ENCODE data around the gene MTURN.

DNA sequence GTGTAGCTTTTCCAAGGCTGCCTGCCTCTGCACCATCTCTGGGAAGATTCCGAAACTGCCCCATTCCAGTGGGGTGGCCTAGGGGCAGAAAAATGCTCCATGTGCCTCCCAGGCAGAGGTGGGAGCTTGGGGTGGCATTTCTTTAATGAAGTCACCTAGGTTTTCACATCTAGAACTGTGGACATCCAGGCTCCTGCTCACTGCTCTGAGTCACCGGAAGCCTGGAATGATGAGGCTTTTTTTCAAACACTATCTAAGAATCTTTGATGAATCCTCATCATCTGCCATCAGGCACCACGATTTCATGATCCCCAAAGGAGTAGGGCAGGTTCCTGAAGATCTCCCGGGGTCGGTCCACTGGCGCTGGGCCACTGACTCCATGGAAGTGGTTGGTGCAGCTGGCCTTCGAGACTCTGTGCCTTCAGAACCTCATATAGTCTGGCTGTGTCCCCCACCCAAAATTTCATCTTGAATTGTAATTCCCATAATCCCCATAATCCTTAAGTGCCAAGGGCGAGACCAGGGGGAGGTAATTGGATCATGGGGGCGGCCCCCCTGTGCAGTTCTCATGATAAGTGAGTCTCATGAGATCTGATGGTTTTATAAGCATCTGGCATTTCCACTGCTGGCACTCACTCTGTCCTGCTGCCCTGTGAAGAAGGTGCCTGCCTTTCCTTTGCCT is 37.1 kb downstream of the MTURN start:
- no peak for TF ChIP-seq GLIS3 (CRISPR knock-in tag; IDR thresholded peaks at IDR 0.05)
- TF ChIP-seq ZFP30 (CRISPR knock-in tag; IDR thresholded peaks at IDR 0.05) = no peak
- TF ChIP-seq, protein P1, sequence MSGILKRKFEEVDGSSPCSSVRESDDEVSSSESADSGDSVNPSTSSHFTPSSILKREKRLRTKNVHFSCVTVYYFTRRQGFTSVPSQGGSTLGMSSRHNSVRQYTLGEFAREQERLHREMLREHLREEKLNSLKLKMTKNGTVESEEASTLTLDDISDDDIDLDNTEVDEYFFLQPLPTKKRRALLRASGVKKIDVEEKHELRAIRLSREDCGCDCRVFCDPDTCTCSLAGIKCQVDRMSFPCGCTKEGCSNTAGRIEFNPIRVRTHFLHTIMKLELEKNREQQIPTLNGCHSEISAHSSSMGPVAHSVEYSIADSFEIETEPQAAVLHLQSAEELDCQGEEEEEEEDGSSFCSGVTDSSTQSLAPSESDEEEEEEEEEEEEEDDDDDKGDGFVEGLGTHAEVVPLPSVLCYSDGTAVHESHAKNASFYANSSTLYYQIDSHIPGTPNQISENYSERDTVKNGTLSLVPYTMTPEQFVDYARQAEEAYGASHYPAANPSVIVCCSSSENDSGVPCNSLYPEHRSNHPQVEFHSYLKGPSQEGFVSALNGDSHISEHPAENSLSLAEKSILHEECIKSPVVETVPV (CRISPR knock-in tag; IDR thresholded peaks at IDR 0.05) = no peak
